ENCODE measurements around the gene IGFL3. TPM values are rescaled to one million over a fixed set of nuclear protein-coding genes. Genes with fewer than 3 reads are reported as not detected.
"Not testable (repeated sequence)": the region's sequence is repeated elsewhere in the genome, so short reads cannot be mapped to it uniquely, and the experiment has no call there.

IGFL3 gene
- total and polyA plus RNA-seq, 3 experiments from 2014 or later, result not detected

DNA sequence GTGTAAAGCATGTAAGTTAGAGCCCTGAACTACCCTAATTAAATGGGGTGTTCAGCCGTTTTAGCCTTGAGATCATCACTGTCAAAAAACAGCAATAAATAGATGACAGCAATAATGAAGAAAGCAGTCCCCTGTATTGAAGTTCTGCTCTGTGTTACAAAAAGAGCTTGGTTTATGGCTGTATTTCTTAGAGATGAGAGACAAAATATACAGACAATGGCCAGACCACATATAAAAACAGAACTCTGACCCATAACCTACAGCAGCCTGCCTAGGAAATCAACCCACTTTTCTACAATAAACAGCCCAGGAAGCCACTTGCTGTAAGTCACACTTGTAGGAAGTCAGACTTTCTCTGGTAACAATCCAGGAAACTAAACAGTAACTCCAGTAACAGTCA is 10.8 kb downstream of the IGFL3 start:
- CTCF ChIA-PET, result no interaction called here

GRCh38 chr19:46112527-46112926 is 12.0 kb downstream of the IGFL3 start:
- POLR2A ChIA-PET, result no interaction called here
- Mint-ChIP-seq H3K4me3 (no peak overlapping the region), H3K36me3 (no peaks in the 10 kb centered on the region), H3K27me3 (peaks cover 21 to 56% of the 10 kb centered on the region in 2 donors), H3K27ac (no peak overlapping the region), H3K9me3 (peaks cover 0 to 4% (median 2%) of the 10 kb centered on the region in 5 donors), H3K4me1 (no peaks in the 10 kb centered on the region)
- Histone ChIP-seq H3K9me3 (ENCODE audit: low read length) (no peaks in the 10 kb centered on the region), H3K4me3 (ENCODE audit: low read length) (no peak overlapping the region), H3K27ac (ENCODE audit: low read depth, low read length) (no peak overlapping the region), H3K36me3 (ENCODE audit: insufficient read depth, low read length) (no peaks in the 10 kb centered on the region), H3K4me1 (ENCODE audit: insufficient read depth, low read length) (no peaks in the 10 kb centered on the region), H3K27me3 (ENCODE audit: insufficient read depth, low read length, poor library complexity, severe bottlenecking) (peaks cover 4% of the 10 kb centered on the region)
- CTCF ChIA-PET, result no interaction called here
- no peak for DNase-seq

More for the DNA sequence above, 10.8 kb downstream of the IGFL3 start:
- H3K27me3 Mint-ChIP-seq, result peaks cover 21 to 65% of the 10 kb centered on the region in 2 donors
- H3K36me3 Mint-ChIP-seq, result no peaks in the 10 kb centered on the region
- no peak overlapping the region for H3K27ac Mint-ChIP-seq
- H3K36me3 ChIP-seq (ENCODE audit: insufficient read depth, low read length), result no peaks in the 10 kb centered on the region
- peaks cover 4% of the 10 kb centered on the region for H3K27me3 ChIP-seq (ENCODE audit: insufficient read depth, low read length, poor library complexity, severe bottlenecking)
- H3K4me3 Mint-ChIP-seq, result no peak overlapping the region
- H3K27ac ChIP-seq (ENCODE audit: low read depth, low read length), result no peak overlapping the region
- DNase-seq, result no peak
- POLR2A ChIA-PET, result no interaction called here
- no peaks in the 10 kb centered on the region for H3K4me1 ChIP-seq (ENCODE audit: insufficient read depth, low read length)
- no peaks in the 10 kb centered on the region for H3K4me1 Mint-ChIP-seq
- peaks cover 0 to 4% (median 2%) of the 10 kb centered on the region in 5 donors for H3K9me3 Mint-ChIP-seq
- H3K9me3 ChIP-seq (ENCODE audit: low read length), result no peaks in the 10 kb centered on the region
- H3K4me3 ChIP-seq (ENCODE audit: low read length), result no peak overlapping the region

DNA sequence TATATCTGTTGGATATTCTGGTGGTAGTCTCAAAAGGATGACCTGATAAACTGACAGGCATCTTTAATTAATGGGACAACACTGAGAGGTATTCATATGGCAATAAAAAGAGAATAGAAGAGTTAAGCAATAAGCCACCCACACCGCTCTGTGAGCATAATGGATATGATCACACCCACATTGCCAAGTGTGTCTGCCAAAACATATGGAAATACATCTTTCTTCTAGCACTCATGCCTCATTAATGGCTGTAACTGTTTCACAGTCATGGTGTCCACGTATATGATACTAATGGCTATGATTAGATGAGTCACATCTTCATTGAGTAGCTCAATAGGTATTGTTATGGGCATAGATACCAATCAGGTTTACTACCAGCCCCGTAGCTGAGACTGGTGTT is 13.1 kb downstream of the IGFL3 start:
- H3K27me3 ChIP-seq (ENCODE audit: insufficient read depth, low read length, poor library complexity, severe bottlenecking), result peaks cover 4% of the 10 kb centered on the region
- no peaks in the 10 kb centered on the region for H3K36me3 Mint-ChIP-seq
- no peaks in the 10 kb centered on the region for H3K36me3 ChIP-seq (ENCODE audit: insufficient read depth, low read length)
- no peak for DNase-seq
- H3K4me1 ChIP-seq (ENCODE audit: insufficient read depth, low read length), result no peaks in the 10 kb centered on the region
- no peaks in the 10 kb centered on the region for H3K9me3 ChIP-seq (ENCODE audit: low read length)
- H3K4me3 Mint-ChIP-seq, result no peak overlapping the region
- no peak overlapping the region for H3K4me3 ChIP-seq (ENCODE audit: low read length)
- H3K27ac Mint-ChIP-seq, result no peak overlapping the region
- H3K4me1 Mint-ChIP-seq, result no peaks in the 10 kb centered on the region
- no peak overlapping the region for H3K27ac ChIP-seq (ENCODE audit: low read depth, low read length)
- ChIA-PET POLR2A (no interaction called here), CTCF (no interaction called here)
- peaks cover 21 to 53% of the 10 kb centered on the region in 2 donors for H3K27me3 Mint-ChIP-seq
- H3K9me3 Mint-ChIP-seq, result peaks cover 0 to 4% (median 2%) of the 10 kb centered on the region in 5 donors

GRCh38 chr19:46109876-46110275 is 14.6 kb downstream of the IGFL3 start:
- Histone ChIP-seq H3K4me1 (ENCODE audit: insufficient read depth, low read length) (no peaks in the 10 kb centered on the region), H3K27me3 (ENCODE audit: insufficient read depth, low read length, poor library complexity, severe bottlenecking) (no peaks in the 10 kb centered on the region), H3K27ac (ENCODE audit: low read depth, low read length) (no peak overlapping the region), H3K9me3 (ENCODE audit: low read length) (no peaks in the 10 kb centered on the region), H3K4me3 (ENCODE audit: low read length) (no peak overlapping the region), H3K36me3 (ENCODE audit: insufficient read depth, low read length) (no peaks in the 10 kb centered on the region)
- no peak for DNase-seq
- H3K27me3 Mint-ChIP-seq, result peaks cover 18 to 40% of the 10 kb centered on the region in 2 donors
- H3K4me1 Mint-ChIP-seq, result no peaks in the 10 kb centered on the region
- H3K27ac Mint-ChIP-seq, result no peak overlapping the region
- peaks cover 0 to 4% (median 2%) of the 10 kb centered on the region in 5 donors for H3K9me3 Mint-ChIP-seq
- ChIA-PET POLR2A (no interaction called here), CTCF (no interaction called here)
- no peak overlapping the region for H3K4me3 Mint-ChIP-seq
- no peaks in the 10 kb centered on the region for H3K36me3 Mint-ChIP-seq

GRCh38 chr19:46107371-46107770 is 17.1 kb downstream of the IGFL3 start:
- H3K9me3 ChIP-seq (ENCODE audit: low read length), result no peaks in the 10 kb centered on the region
- Mint-ChIP-seq H3K4me1 (no peaks in the 10 kb centered on the region), H3K27me3 (peaks cover 8 to 16% of the 10 kb centered on the region in 2 donors), H3K4me3 (no peak overlapping the region), H3K36me3 (no peaks in the 10 kb centered on the region), H3K9me3 (peaks cover 0 to 4% (median 2%) of the 10 kb centered on the region in 5 donors), H3K27ac (no peak overlapping the region)
- ChIA-PET CTCF (no interaction called here), POLR2A (no interaction called here)
- H3K27me3 ChIP-seq (ENCODE audit: insufficient read depth, low read length, poor library complexity, severe bottlenecking), result no peaks in the 10 kb centered on the region
- no peak overlapping the region for H3K4me3 ChIP-seq (ENCODE audit: low read length)
- no peaks in the 10 kb centered on the region for H3K4me1 ChIP-seq (ENCODE audit: insufficient read depth, low read length)
- DNase-seq, result no peak
- no peaks in the 10 kb centered on the region for H3K36me3 ChIP-seq (ENCODE audit: insufficient read depth, low read length)
- H3K27ac ChIP-seq (ENCODE audit: low read depth, low read length), result no peak overlapping the region

GRCh38 chr19:46102333-46102732 is 22.2 kb downstream of the IGFL3 start:
- Mint-ChIP-seq H3K27me3 (peaks cover 26 to 34% of the 10 kb centered on the region in 2 donors), H3K9me3 (peaks cover 9 to 20% (median 16%) of the 10 kb centered on the region in 5 donors)
- H3K4me1 ChIP-seq (ENCODE audit: insufficient read depth, low read length); DNase-seq; H3K4me3 Mint-ChIP-seq; H3K9me3 ChIP-seq (ENCODE audit: low read length); CTCF ChIA-PET; H3K4me3 ChIP-seq (ENCODE audit: low read length); H3K4me1 Mint-ChIP-seq; POLR2A ChIA-PET; H3K27me3 ChIP-seq (ENCODE audit: insufficient read depth, low read length, poor library complexity, severe bottlenecking); H3K36me3 Mint-ChIP-seq; H3K27ac ChIP-seq (ENCODE audit: low read depth, low read length); H3K36me3 ChIP-seq (ENCODE audit: insufficient read depth, low read length); H3K27ac Mint-ChIP-seq: not testable (repeated sequence)

DNA sequence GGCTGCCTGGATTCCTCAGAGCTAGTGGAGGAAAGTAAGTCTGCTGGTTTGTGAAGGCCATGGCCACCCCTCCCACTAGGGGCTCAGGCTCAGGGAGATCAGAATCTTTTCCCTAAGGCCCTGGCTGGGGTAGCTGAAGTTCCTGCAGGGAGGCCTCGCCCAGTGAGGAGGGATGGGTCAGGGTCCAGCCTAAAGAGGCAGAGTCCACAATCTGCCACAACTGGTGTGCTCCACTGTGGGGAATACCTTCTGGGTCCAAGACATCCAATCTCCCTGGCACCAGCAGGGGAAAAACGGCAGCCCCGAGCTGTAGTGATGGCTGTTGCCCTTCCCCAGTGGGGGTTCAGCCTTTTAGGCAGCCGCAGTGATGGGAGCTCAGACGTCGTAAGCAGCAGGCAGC is 23.2 kb downstream of the IGFL3 start:
- H3K4me3 ChIP-seq (ENCODE audit: low read length), result no peak overlapping the region
- no peak for DNase-seq
- peaks cover 34 to 44% of the 10 kb centered on the region in 2 donors for H3K27me3 Mint-ChIP-seq
- no peaks in the 10 kb centered on the region for H3K36me3 ChIP-seq (ENCODE audit: insufficient read depth, low read length)
- H3K36me3 Mint-ChIP-seq, result peaks cover 0 to 3% (median 0%) of the 10 kb centered on the region in 3 donors
- ChIA-PET POLR2A (no interaction called here), CTCF (no interaction called here)
- no peak overlapping the region for H3K4me3 Mint-ChIP-seq
- peaks cover 14 to 30% (median 22%) of the 10 kb centered on the region in 5 donors for H3K9me3 Mint-ChIP-seq
- no peak overlapping the region for H3K27ac Mint-ChIP-seq
- H3K27ac ChIP-seq (ENCODE audit: low read depth, low read length), result no peak overlapping the region
- peaks cover 8% of the 10 kb centered on the region for H3K27me3 ChIP-seq (ENCODE audit: insufficient read depth, low read length, poor library complexity, severe bottlenecking)
- no peaks in the 10 kb centered on the region for H3K4me1 ChIP-seq (ENCODE audit: insufficient read depth, low read length)
- peaks cover 4% of the 10 kb centered on the region for H3K9me3 ChIP-seq (ENCODE audit: low read length)
- no peaks in the 10 kb centered on the region for H3K4me1 Mint-ChIP-seq

- no peak overlapping the region for H3K4me3 ChIP-seq (ENCODE audit: low read length)
- POLR2A ChIA-PET, result no interaction called here
- Mint-ChIP-seq H3K4me3 (no peak overlapping the region), H3K27ac (no peak overlapping the region), H3K27me3 (peaks cover 39 to 50% of the 10 kb centered on the region in 2 donors), H3K9me3 (peaks cover 14 to 32% (median 22%) of the 10 kb centered on the region in 5 donors), H3K36me3 (peaks cover 0 to 3% (median 0%) of the 10 kb centered on the region in 3 donors), H3K4me1 (no peaks in the 10 kb centered on the region)
- peaks cover 8% of the 10 kb centered on the region for H3K27me3 ChIP-seq (ENCODE audit: insufficient read depth, low read length, poor library complexity, severe bottlenecking)
- DNase-seq, result no peak
- no peaks in the 10 kb centered on the region for H3K36me3 ChIP-seq (ENCODE audit: insufficient read depth, low read length)
- H3K4me1 ChIP-seq (ENCODE audit: insufficient read depth, low read length), result no peaks in the 10 kb centered on the region
- H3K27ac ChIP-seq (ENCODE audit: low read depth, low read length), result no peak overlapping the region
- CTCF ChIA-PET, result interaction anchor here (0.6 kb wide), 1 partner anchor 180 kb away, joined by 4 read pairs; no protein-coding TSS in a partner anchor
- peaks cover 4% of the 10 kb centered on the region for H3K9me3 ChIP-seq (ENCODE audit: low read length)
These were observed 24.1 kb downstream of the IGFL3 start for GRCh38 chr19:46100344-46100743.

DNA sequence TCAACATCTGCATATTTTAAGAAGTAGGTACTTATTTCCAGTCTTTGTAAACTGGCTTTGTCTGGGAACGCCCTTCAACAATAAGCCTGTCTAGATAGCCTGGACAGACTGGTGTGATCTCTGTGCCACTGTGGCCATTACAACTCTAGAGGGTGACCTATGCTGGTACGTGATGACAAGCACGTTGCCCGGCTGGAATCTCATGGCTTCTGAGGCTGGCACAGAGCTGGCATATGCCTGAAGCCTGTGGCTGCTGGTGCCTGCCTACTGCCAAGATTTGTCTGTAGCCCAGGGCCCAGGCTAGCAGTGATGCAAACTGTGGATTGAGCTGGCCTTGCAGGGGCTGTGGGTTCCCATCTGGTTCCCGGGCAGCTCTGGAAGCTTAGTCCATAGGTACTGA is 34.0 kb downstream of the IGFL3 start:
- Histone ChIP-seq H3K27me3 (ENCODE audit: insufficient read depth, low read length, poor library complexity, severe bottlenecking) (no peaks in the 10 kb centered on the region), H3K27ac (ENCODE audit: low read depth, low read length) (no peak overlapping the region), H3K36me3 (ENCODE audit: insufficient read depth, low read length) (no peaks in the 10 kb centered on the region), H3K4me1 (ENCODE audit: insufficient read depth, low read length) (no peaks in the 10 kb centered on the region), H3K9me3 (ENCODE audit: low read length) (peaks cover 10% of the 10 kb centered on the region), H3K4me3 (ENCODE audit: low read length) (no peak overlapping the region)
- ChIA-PET CTCF (no interaction called here), POLR2A (no interaction called here)
- peaks cover 26 to 40% of the 10 kb centered on the region in 2 donors for H3K27me3 Mint-ChIP-seq
- no peak overlapping the region for H3K4me3 Mint-ChIP-seq
- peaks cover 0 to 14% (median 0%) of the 10 kb centered on the region in 3 donors for H3K36me3 Mint-ChIP-seq
- no peak for DNase-seq
- H3K27ac Mint-ChIP-seq, result no peak overlapping the region
- H3K4me1 Mint-ChIP-seq, result no peaks in the 10 kb centered on the region
- peaks cover 24 to 38% (median 37%) of the 10 kb centered on the region in 5 donors for H3K9me3 Mint-ChIP-seq

All from CD8-positive, alpha-beta memory T cell (primary cell).